DND-41 (cell line): ENCODE results near the gene KIF14.

Source experiments
- ATAC-seq: fragments of 200-7000 bp; cut with Tn5 transposase; 3 replicates; pipeline ENCODE4 v1.9.1; 2021; ENCODE audit warnings: low read depth; ENCODE audit not compliant: insufficient read depth
- DNase-seq: peaks from one replicate; pipeline ENCODE4 v3.0.0-alpha.2; 2020
- H2AFZ ChIP-seq: 2 replicates; pipeline ENCODE4 v1.6.0; 2012; ENCODE audit warnings: low read depth, low read length
- H3K27ac ChIP-seq: 2 replicates; pipeline ENCODE4 v1.5.1; 2012; ENCODE audit warnings: low read length, inconsistent platforms
- H3K27me3 ChIP-seq: fragments of 200-600 bp; sonication (generic); 2 replicates; pipeline ENCODE4 v1.6.0; 2012; ENCODE audit warnings: low read length, mild to moderate bottlenecking, inconsistent platforms; ENCODE audit not compliant: insufficient read depth, poor library complexity
- H3K36me3 ChIP-seq: 2 replicates; pipeline ENCODE4 v1.5.1; 2012; ENCODE audit warnings: low read length, inconsistent platforms; ENCODE audit not compliant: insufficient read depth
- H3K4me1 ChIP-seq: 2 replicates; pipeline ENCODE4 v1.5.1; 2012; ENCODE audit warnings: mild to moderate bottlenecking, low read length; ENCODE audit not compliant: insufficient read depth
- H3K4me2 ChIP-seq: 2 replicates; pipeline ENCODE4 v1.6.0; 2012; ENCODE audit warnings: mild to moderate bottlenecking, moderate library complexity, low read length, inconsistent platforms; ENCODE audit not compliant: insufficient read depth
- H3K4me3 ChIP-seq, 2 experiments: fragments of 200-600 bp in 1 of 2; shearing (Covaris generic) in 1 of 2; 2 replicates each; pipeline ENCODE4 v1.5.1; 2012 to 2016; ENCODE audit warnings: inconsistent platforms in 2 of 2, low read length in 2 of 2, mild to moderate bottlenecking in 2 of 2, low read depth in 1 of 2, moderate library complexity in 1 of 2
- H3K79me2 ChIP-seq: 2 replicates; pipeline ENCODE4 v1.6.0; 2012; ENCODE audit warnings: low read length, inconsistent platforms; ENCODE audit not compliant: insufficient read depth
- H3K9ac ChIP-seq: 2 replicates; pipeline ENCODE4 v1.6.0; 2012; ENCODE audit warnings: low read depth, mild to moderate bottlenecking, inconsistent platforms, low read length, moderate library complexity
- H3K9me3 ChIP-seq: 2 replicates; pipeline ENCODE4 v1.5.1; 2012; ENCODE audit warnings: low read length, moderate library complexity, mild to moderate bottlenecking, inconsistent platforms; ENCODE audit not compliant: insufficient read depth, severe bottlenecking
- H4K20me1 ChIP-seq: 2 replicates; pipeline ENCODE4 v1.6.0; 2012; ENCODE audit warnings: low read length; ENCODE audit not compliant: insufficient read depth
- CTCF ChIP-seq: IDR thresholded peaks from 2 replicates; pipeline ENCODE4 v1.5.1; 2012; ENCODE audit warnings: borderline replicate concordance, low read length, moderate library complexity, mild to moderate bottlenecking; ENCODE audit not compliant: poor library complexity, severe bottlenecking; ENCODE audit errors: extremely low read depth
- EZH2 ChIP-seq: IDR thresholded peaks from 3 replicates; pipeline ENCODE4 v1.6.1; 2012; ENCODE audit warnings: borderline replicate concordance, low read depth, mild to moderate bottlenecking, moderate library complexity, low read length, inconsistent platforms; ENCODE audit not compliant: severe bottlenecking

Gene KIF14

GRCh38 chr1:200646515-200646914 is 26.0 kb upstream of the KIF14 start:
- no peaks in the 10 kb centered on the region for H4K20me1 ChIP-seq
- H3K4me2 ChIP-seq = no peak overlapping the region
- no peak overlapping the region for H3K4me3 ChIP-seq
- peaks cover 18% of the 10 kb centered on the region for H3K36me3 ChIP-seq
- DNase-seq = no peak
- H2AFZ ChIP-seq = no peak overlapping the region
- no peak for ATAC-seq
- no peaks in the 10 kb centered on the region for H3K4me1 ChIP-seq
- H3K27me3 ChIP-seq = no peaks in the 10 kb centered on the region
- H3K27ac ChIP-seq = no peak overlapping the region
- H3K79me2 ChIP-seq = no peaks in the 10 kb centered on the region
- H3K9ac ChIP-seq = no peak overlapping the region
- no peak for TF ChIP-seq EZH2
- no peak for TF ChIP-seq CTCF
- H3K9me3 ChIP-seq = no peaks in the 10 kb centered on the region

DNA sequence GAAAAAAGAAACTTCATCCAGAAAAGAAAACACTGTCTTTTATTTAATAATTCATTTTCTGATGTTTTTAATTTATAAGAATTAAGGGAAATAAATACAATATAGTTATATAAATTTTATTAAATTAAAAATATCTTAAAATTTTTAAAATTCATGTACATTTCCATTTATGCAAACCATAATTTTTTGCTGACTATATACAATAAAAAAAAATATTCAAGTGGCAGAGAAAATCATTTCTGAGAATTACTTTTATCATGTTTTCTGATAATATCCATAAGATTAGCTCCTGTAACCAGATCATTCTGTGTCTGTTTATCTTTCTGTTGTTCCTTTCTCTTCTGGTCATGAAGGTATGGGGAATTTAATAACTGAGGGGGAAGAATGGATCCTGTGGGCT is 23.5 kb upstream of the KIF14 start:
- Histone ChIP-seq H3K9ac (no peak overlapping the region), H3K79me2 (no peaks in the 10 kb centered on the region), H3K4me1 (no peaks in the 10 kb centered on the region), H3K4me3 (no peak overlapping the region), H3K27me3 (no peaks in the 10 kb centered on the region), H4K20me1 (no peaks in the 10 kb centered on the region), H3K9me3 (no peaks in the 10 kb centered on the region), H2AFZ (no peak overlapping the region), H3K27ac (no peak overlapping the region), H3K36me3 (peaks cover 18% of the 10 kb centered on the region), H3K4me2 (no peak overlapping the region)
- DNase-seq (no peak), ATAC-seq (no peak)
- no peak for TF ChIP-seq EZH2
- TF ChIP-seq CTCF = no peak

DNA sequence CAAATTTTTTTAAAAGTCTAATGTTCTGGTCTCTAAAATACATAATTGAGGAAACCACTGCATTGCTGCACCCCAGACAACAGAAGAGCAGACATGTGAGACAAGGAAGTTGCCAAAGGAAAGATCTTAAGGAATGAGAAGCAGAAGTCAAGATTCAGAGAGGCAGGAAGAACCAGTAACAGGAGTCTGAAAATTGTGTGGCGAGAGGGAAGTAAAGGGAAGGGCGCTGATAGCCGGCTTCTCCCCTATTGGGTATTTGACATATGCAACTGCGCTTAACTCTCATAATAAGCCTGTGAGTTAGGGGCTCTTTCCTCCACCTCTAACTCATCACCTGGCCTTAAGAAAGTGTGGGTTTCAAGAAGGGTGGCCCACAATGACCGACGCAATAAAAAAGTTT is 21.9 kb upstream of the KIF14 start:
- H3K9me3 ChIP-seq = no peaks in the 10 kb centered on the region
- TF ChIP-seq EZH2 (no peak), CTCF (no peak)
- no peaks in the 10 kb centered on the region for H4K20me1 ChIP-seq
- no peak overlapping the region for H3K4me3 ChIP-seq
- H2AFZ ChIP-seq = no peak overlapping the region
- DNase-seq (no peak), ATAC-seq (no peak)
- no peak overlapping the region for H3K9ac ChIP-seq
- no peak overlapping the region for H3K27ac ChIP-seq
- no peaks in the 10 kb centered on the region for H3K27me3 ChIP-seq
- no peaks in the 10 kb centered on the region for H3K4me1 ChIP-seq
- no peaks in the 10 kb centered on the region for H3K79me2 ChIP-seq
- H3K4me2 ChIP-seq = no peak overlapping the region
- H3K36me3 ChIP-seq = peaks cover 11% of the 10 kb centered on the region

- Histone ChIP-seq H2AFZ (no peak overlapping the region), H3K9me3 (no peaks in the 10 kb centered on the region), H3K27ac (no peak overlapping the region), H3K4me3 (no peak overlapping the region), H4K20me1 (no peaks in the 10 kb centered on the region), H3K4me1 (no peaks in the 10 kb centered on the region), H3K27me3 (no peaks in the 10 kb centered on the region), H3K79me2 (no peaks in the 10 kb centered on the region), H3K36me3 (peaks cover 1% of the 10 kb centered on the region; the same call in 1 of the 2 replicates), H3K9ac (no peak overlapping the region), H3K4me2 (no peak overlapping the region)
- no peak for TF ChIP-seq CTCF
- no peak for TF ChIP-seq EZH2
- ATAC-seq (no peak), DNase-seq (no peak)
Measured at GRCh38 chr1:200640963-200641401, 20.4 kb upstream of the KIF14 start.
